IgD-negative memory B cell (primary cell): Measurements from ENCODE around the gene TMIE. TPM values are rescaled to one million over a fixed set of nuclear protein-coding genes. Genes with fewer than 3 reads are reported as not detected.

Experiments used
- H3K27ac Mint-ChIP-seq, 3 donors: one replicate each; pipeline ENCODE4 v1.8.0; 2020 to 2022; ENCODE audit warnings: mild to moderate bottlenecking in 3 of 3, mixed read lengths in 3 of 3, moderate library complexity in 1 of 3
- H3K27me3 Mint-ChIP-seq: one replicate; pipeline ENCODE4 v1.8.0; 2021; ENCODE audit warnings: mixed read lengths
- H3K36me3 Mint-ChIP-seq: one replicate; pipeline ENCODE4 v1.8.0; 2020; ENCODE audit warnings: mild to moderate bottlenecking, mixed read lengths
- H3K4me1 Mint-ChIP-seq, 3 donors: one replicate each; pipeline ENCODE4 v1.8.0; 2020 to 2022; ENCODE audit warnings: mixed read lengths in 3 of 3, mild to moderate bottlenecking in 1 of 3
- H3K4me3 Mint-ChIP-seq, 4 donors: one replicate each; pipeline ENCODE4 v1.8.0; 2020 to 2022; ENCODE audit warnings: mild to moderate bottlenecking in 4 of 4, mixed read lengths in 4 of 4, moderate library complexity in 3 of 4
- H3K9me3 Mint-ChIP-seq, 3 donors: one replicate each; pipeline ENCODE4 v1.8.0; 2020 to 2021; ENCODE audit warnings: mixed read lengths in 3 of 3, mild to moderate bottlenecking in 1 of 3
- polyA plus RNA-seq: library from polyadenylated mRNA; unstranded; fragments of 300-500 nt; fragmentation: Illumina TruSeq; gene quantifications from one replicate; pipeline ENCODE4 v1.2.3, GENCODE V29; 2021

Gene TMIE
- polyA plus RNA-seq, 1 donor from 2014 or later: not detected

DNA sequence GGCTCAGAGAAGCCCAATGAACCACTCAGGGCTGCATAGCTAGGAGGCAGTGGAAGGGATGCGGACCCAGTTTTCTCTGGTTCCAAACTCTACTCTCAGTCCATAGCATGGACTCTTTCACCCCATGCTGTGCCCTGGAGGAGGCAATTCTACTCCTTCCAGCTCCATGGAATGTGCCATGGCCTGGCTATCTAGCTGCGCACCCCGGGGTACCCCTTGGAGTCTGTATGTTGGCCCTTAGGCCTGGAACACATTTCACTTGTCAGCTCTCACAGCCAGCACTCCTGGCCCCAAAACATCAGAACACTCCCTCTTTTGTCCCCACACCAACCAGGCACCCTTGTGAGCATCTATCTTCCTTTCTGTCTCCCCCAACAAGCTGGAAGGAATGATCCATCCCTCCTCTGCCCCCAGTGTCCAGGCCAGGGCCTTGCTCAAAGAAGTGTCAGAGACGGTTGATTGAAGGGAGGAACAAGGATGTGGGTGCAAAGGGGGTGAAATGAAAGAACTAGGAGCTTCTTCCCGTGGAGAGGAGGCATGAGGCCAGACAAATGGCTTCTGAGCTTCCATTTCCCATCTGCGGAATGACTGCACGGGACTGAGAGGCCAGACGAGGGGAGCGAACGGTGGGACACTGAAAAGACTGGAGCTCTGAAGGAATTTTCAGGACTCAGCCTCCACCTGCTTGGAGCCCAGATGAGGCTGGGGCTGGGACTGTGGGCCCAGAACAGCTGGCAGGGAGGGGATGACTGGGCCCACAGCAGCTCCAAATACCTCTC is 13.7 kb downstream of the TMIE start:
- Mint-ChIP-seq H3K27ac (no peak overlapping the region), H3K4me3 (no peak overlapping the region), H3K9me3 (no peaks in the 10 kb centered on the region)

GRCh38 chr3:46715507-46716175 is 14.4 kb downstream of the TMIE start:
- Mint-ChIP-seq H3K4me1 (peaks cover 0 to 6% (median 2%) of the 10 kb centered on the region in 3 donors), H3K9me3 (no peaks in the 10 kb centered on the region), H3K4me3 (no peak overlapping the region), H3K27ac (peak overlapping the region in 1 of 3 donors; percentile 17), H3K27me3 (peaks cover 15% of the 10 kb centered on the region), H3K36me3 (peaks cover 6% of the 10 kb centered on the region)

More for the DNA sequence above, 13.7 kb downstream of the TMIE start:
- H3K27me3 Mint-ChIP-seq: peaks cover 15% of the 10 kb centered on the region
- H3K36me3 Mint-ChIP-seq: peaks cover 6% of the 10 kb centered on the region
- H3K4me1 Mint-ChIP-seq: peaks cover 0 to 6% (median 2%) of the 10 kb centered on the region in 3 donors

DNA sequence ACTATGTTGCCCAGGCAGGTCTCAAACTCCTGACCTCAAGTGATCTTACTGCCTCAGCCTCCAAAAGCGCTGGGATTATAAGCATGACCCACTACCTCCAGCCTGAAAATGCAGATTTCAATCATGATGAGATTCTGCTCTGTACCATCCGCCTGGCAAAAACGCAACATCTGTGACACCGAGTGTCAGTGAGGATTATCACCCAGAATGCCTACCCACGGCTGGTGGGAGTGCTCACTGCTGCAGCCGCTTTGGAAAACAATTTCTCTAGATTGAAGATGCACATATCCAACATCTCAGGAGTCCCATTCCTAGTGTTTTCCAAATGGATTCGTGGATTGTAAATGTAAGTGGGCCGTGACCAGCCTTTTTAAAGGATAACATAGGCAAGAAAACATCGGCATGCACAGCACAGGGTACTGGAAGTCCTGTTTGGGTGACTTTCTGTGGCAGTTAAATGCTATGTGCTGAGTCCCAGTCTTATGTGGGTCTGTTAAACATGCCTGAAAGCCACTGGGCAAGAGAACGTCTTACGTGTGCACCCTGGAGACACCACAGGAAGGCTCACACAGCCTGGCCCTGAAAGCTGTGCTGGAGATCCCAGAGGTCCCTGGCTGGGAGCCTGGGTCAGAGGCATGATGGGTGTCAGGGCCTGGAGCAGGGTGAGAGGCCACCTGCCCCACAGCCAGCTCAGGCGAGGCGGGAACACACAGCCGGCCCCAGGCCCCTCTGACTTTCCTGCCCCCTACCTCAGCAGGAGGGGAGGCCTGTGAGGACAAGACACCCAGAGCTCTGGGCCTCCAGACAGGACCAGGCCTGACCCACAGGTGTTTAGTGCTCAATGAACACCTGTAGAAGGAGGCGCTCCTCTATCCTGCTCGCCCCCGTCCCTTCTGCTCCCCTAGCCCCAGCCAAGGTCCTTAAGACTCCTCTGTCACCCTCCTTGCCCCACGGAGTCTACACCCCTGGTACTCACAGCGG is 15.6 kb downstream of the TMIE start:
- H3K4me3 Mint-ChIP-seq: no peak overlapping the region
- H3K36me3 Mint-ChIP-seq: peaks cover 6% of the 10 kb centered on the region

DNA sequence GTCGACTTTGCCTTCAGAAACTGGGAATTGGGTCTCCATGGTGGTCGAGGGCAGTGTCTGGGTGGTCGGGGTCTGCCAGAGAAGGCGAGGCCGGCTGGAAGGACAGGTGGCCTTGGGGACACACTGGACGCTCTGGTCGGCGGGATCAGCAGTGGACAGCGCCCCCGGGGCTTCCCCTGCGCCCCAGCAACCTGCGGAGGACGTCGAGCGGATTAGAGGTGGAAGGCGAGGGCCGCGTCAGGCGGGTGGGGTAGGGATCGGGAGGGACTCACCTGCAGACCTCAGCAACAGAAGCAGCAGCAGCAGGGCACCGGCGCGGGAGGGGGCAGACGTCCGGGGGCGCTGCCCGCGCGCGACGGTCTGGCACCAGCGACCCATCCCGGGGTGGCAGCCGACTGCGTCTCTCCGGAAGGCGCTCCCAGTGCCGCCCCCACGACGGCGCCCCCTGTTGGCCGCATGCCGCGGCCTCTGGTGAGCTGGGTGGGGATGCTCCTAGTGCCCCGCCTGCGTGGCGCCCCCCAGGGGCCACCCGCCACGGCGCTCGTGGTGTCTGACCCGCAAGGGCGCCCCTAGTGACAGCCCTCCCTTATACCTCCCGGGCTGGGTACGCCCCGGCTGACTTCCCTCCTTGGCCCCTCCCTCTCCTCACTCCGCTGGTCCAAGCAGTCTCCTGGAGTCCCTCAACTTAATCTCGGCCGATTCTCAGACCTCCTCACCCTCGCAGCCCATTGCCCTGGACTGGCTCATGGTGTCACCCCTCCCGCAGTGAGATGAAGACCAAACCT is 16.4 kb downstream of the TMIE start, which contains the start of gene PRSS50:
Gene PRSS50 (minus strand): TSS at position 423 of the 785 bp plus-strand sequence. CDS start 45 bp downstream, at position 378.
- H3K4me3 Mint-ChIP-seq: no peak within 1 kb of the TSS
- peaks cover 0 to 3% (median 0%) of the 10 kb centered on the region in 3 donors for H3K9me3 Mint-ChIP-seq
- H3K27me3 Mint-ChIP-seq: peaks cover 15% of the 10 kb centered on the region
- H3K27ac Mint-ChIP-seq: no peak within 1 kb of the TSS
- peaks cover 6% of the 10 kb centered on the region for H3K36me3 Mint-ChIP-seq
- H3K4me1 Mint-ChIP-seq: peaks cover 0 to 6% (median 2%) of the 10 kb centered on the region in 3 donors

More for the DNA sequence above, 15.6 kb downstream of the TMIE start:
- peaks cover 0 to 6% (median 2%) of the 10 kb centered on the region in 3 donors for H3K4me1 Mint-ChIP-seq
- peaks cover 15% of the 10 kb centered on the region for H3K27me3 Mint-ChIP-seq
- peak overlapping the region in 1 of 3 donors; percentile 17 for H3K27ac Mint-ChIP-seq
- peaks cover 0 to 3% (median 0%) of the 10 kb centered on the region in 3 donors for H3K9me3 Mint-ChIP-seq

DNA sequence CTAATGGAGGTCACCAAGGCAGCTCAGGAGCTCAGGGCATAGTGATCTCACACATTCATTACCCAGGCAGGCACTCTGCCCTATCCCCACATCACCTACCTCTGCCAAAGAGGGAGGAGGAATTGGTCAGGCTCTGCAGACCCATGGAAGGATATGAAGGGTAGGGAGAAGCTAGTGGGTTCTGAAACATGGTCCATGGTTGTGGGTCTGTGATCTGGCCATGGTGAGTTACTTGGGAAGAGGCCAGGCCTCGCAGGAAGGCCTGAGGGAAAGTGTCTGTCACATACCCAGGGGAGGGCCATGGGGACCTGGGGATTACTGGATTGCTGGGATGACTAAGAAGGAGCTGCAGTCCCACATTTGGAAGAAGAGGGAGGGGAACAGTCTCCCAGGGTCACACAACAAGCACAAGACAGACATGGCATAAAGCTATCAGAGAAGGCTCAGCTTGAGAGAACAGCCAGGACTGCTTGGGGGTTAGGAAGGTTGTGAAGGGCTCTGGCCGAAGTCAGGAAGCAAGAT is 17.9 kb downstream of the TMIE start:
- Mint-ChIP-seq H3K27me3 (peaks cover 15% of the 10 kb centered on the region), H3K27ac (peak overlapping the region in 1 of 3 donors; percentile 67), H3K4me3 (no peak overlapping the region)

DNA sequence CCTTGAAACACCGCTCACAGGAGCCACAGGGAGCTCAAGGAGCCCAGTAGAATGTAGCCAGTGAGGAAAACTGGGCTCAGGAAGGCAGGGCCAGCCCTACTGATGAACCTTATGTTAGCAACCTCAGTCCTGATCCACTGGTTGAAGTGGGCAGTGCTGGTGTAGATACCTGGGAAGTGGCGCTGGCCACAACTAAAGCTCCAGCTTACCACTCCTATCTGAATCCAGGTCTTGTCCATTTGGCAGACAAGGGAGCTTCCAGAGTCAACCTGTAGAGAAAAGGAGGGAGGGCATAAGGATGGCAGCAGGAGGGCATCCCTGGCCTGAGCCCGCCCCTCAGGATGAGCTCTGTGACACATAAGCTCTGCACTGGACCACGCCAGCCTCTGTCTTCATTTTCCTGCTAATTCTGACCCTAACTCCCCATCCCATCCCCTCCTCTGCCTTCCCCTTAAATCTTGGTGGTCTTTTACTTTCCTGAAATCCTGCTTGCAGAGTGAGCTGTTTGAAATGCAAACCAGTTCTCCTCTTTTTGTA is 18.6 kb downstream of the TMIE start:
- peaks cover 0 to 3% (median 0%) of the 10 kb centered on the region in 3 donors for H3K9me3 Mint-ChIP-seq
- H3K4me1 Mint-ChIP-seq: peaks cover 0 to 3% (median 2%) of the 10 kb centered on the region in 3 donors
- H3K27me3 Mint-ChIP-seq: peaks cover 15% of the 10 kb centered on the region
- H3K36me3 Mint-ChIP-seq: peaks cover 4% of the 10 kb centered on the region
- H3K27ac Mint-ChIP-seq: peak overlapping the region in 1 of 3 donors; percentile 67
- H3K4me3 Mint-ChIP-seq: no peak overlapping the region

More for the DNA sequence above, 17.9 kb downstream of the TMIE start:
- Mint-ChIP-seq H3K9me3 (peaks cover 0 to 3% (median 0%) of the 10 kb centered on the region in 3 donors), H3K36me3 (peaks cover 4% of the 10 kb centered on the region), H3K4me1 (peaks cover 0 to 3% (median 2%) of the 10 kb centered on the region in 3 donors)

- Mint-ChIP-seq H3K4me1 (peaks cover 0 to 2% (median 1%) of the 10 kb centered on the region in 3 donors), H3K27me3 (peaks cover 22% of the 10 kb centered on the region), H3K27ac (peak overlapping the region in 1 of 3 donors; percentile 9), H3K36me3 (peaks cover 1% of the 10 kb centered on the region), H3K9me3 (peaks cover 0 to 3% (median 0%) of the 10 kb centered on the region in 3 donors), H3K4me3 (no peak overlapping the region)
These were observed 19.8 kb downstream of the TMIE start for GRCh38 chr3:46721009-46721408.

DNA sequence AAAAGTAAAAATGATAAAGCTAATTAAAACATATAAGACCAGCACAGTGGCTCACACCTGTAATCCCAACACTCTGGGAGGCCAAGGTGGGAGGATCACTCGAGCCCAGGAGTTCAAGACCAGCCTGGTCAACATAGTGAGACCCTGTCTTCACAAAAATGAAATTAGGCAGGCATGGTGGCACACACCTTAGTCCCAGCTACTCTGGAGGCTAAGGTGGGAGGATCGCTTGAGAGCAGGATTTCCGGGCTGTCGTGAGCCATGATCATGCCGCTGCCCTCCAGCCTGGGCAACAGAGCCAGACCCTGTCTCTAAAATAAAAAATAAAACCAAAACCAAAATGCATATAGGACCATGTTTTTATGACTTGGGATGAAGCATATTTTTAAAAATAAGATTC is 21.3 kb downstream of the TMIE start:
- H3K36me3 Mint-ChIP-seq: no peaks in the 10 kb centered on the region
- H3K27ac Mint-ChIP-seq: no peak overlapping the region
- H3K4me1 Mint-ChIP-seq: peaks cover 0 to 2% (median 1%) of the 10 kb centered on the region in 3 donors
- peaks cover 0 to 3% (median 0%) of the 10 kb centered on the region in 3 donors for H3K9me3 Mint-ChIP-seq
- H3K27me3 Mint-ChIP-seq: peaks cover 26% of the 10 kb centered on the region
- H3K4me3 Mint-ChIP-seq: no peak overlapping the region

DNA sequence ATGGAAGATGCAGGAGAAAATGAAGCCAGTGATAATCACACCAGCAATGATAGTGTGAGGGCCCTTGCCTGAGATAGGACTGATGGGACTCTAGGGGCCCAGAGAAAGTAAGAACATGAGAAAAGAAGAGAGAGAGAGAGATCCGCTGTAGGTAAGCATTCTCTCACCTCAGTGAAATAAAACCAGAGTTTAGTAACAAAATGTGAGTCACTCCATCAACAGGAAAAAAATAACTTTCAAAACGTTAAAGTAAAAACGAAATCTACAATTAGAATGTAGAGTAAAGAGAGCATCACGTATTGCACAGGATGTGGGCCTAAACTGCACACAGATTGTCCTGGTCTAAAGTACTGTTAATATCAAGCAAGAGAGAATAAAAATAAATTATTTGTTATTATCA is 23.2 kb downstream of the TMIE start:
- no peaks in the 10 kb centered on the region for H3K4me1 Mint-ChIP-seq
- no peaks in the 10 kb centered on the region for H3K36me3 Mint-ChIP-seq
- no peak overlapping the region for H3K4me3 Mint-ChIP-seq
- peaks cover 0 to 3% (median 0%) of the 10 kb centered on the region in 3 donors for H3K9me3 Mint-ChIP-seq
- peaks cover 17% of the 10 kb centered on the region for H3K27me3 Mint-ChIP-seq
- no peak overlapping the region for H3K27ac Mint-ChIP-seq

DNA sequence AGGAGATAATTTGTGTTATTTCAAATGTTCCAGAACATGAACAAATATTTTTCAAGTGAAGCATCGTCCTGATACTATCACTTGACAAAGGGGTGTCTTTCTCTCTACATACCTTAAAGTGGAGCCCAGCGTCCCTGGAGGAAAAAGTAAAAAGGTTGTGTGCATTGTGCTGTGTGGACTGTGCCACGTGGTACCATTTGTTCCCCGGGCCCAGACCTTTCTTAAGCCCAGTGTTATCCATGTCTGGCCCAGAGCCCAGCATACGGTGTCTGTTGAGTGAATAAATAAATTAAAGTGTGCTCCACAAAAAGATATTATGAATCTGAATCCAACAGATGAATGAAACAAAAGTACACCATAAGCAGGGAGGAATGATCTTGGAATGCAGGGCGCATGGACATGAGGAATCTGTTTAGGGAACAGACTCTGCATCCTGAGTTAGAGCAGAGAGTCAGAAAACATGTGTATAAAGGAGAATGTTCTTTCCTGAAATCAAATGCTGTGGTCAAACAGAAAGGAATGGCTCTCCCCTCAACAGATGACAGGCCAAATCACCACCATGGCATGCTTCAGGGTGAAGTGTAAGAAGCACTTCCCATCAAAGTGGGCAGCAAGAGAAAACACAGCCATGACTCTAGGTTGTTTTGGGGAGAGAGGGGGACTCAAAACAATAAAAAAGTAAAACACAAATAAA is 24.6 kb downstream of the TMIE start:
- Mint-ChIP-seq H3K36me3 (no peaks in the 10 kb centered on the region), H3K4me3 (no peak overlapping the region), H3K27ac (no peak overlapping the region), H3K9me3 (peaks cover 0 to 3% (median 0%) of the 10 kb centered on the region in 3 donors), H3K4me1 (no peaks in the 10 kb centered on the region), H3K27me3 (peaks cover 11% of the 10 kb centered on the region)

- H3K4me3 Mint-ChIP-seq: no peak overlapping the region
- no peaks in the 10 kb centered on the region for H3K4me1 Mint-ChIP-seq
- peaks cover 11% of the 10 kb centered on the region for H3K27me3 Mint-ChIP-seq
- no peaks in the 10 kb centered on the region for H3K36me3 Mint-ChIP-seq
- no peak overlapping the region for H3K27ac Mint-ChIP-seq
- no peaks in the 10 kb centered on the region for H3K9me3 Mint-ChIP-seq
These were observed 27.8 kb downstream of the TMIE start for GRCh38 chr3:46729038-46729437.

- Mint-ChIP-seq H3K4me1 (no peaks in the 10 kb centered on the region), H3K27me3 (peaks cover 7% of the 10 kb centered on the region), H3K4me3 (no peak overlapping the region), H3K9me3 (no peaks in the 10 kb centered on the region), H3K27ac (no peak overlapping the region), H3K36me3 (peaks cover 2% of the 10 kb centered on the region)
These were observed 29.6 kb downstream of the TMIE start for GRCh38 chr3:46730819-46731218.

DNA sequence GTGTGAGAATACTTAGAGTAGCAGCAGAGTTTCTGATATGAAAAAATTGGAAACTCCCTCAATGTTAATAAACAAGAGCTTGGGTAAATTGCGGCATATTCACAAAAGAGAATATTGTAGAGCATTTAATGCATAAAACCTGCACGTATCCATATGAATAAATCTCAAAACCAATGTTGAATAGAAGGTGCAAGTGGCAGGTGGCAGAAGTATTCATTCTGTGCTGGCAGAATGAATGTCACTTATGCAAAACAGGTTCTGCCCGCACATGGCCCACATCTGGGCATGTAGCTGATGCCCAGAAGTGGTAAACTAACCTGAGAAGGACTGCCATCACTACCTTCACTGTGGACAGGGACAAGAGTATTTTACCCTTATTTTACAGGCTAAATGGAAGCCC is 30.6 kb downstream of the TMIE start:
- H3K9me3 Mint-ChIP-seq: no peaks in the 10 kb centered on the region
- no peak overlapping the region for H3K27ac Mint-ChIP-seq
- H3K27me3 Mint-ChIP-seq: peaks cover 1% of the 10 kb centered on the region
- peaks cover 2% of the 10 kb centered on the region for H3K36me3 Mint-ChIP-seq
- H3K4me1 Mint-ChIP-seq: no peaks in the 10 kb centered on the region
- no peak overlapping the region for H3K4me3 Mint-ChIP-seq
